AG10803 (cell line): ENCODE measurements around the gene PNMA5.

ENCODE experiments used
- DNase-seq: peaks from one replicate; pipeline ENCODE4 v3.0.0; 2010; ENCODE audit warnings: low read depth
- H3K4me3 ChIP-seq: 2 replicates; pipeline ENCODE4 v1.5.1; 2011; ENCODE audit warnings: mild to moderate bottlenecking, low read length, control low read depth
- CTCF ChIP-seq: conservative IDR thresholded peaks from 2 replicates; pipeline ENCODE4 v1.5.1; 2011; ENCODE audit warnings: mild to moderate bottlenecking, low read length, control low read depth, inconsistent platforms

Gene PNMA5

DNA sequence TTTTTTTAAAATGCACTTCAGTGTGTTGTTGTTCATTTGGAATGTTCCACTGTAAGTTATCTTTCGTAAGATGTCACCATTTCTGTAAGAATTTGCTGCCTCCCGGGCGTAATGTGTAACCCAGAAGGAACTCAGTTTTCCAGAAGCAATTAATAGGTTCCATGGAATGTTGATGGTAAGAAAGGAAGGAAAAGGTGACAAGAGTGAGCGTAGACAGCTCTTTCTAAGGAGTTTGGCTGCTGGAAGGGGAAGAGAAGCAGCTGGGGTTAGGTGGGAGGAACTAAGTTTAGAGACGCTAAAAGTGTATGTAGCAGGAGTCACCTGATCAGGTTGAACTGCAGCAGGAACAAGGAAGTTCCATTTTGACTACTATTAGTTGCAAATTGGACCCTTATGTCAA lies 35.9 kb downstream of the PNMA5 start:
- no peak for TF ChIP-seq CTCF
- peak; percentile 4 for DNase-seq
- no peak overlapping the region for H3K4me3 ChIP-seq

DNA sequence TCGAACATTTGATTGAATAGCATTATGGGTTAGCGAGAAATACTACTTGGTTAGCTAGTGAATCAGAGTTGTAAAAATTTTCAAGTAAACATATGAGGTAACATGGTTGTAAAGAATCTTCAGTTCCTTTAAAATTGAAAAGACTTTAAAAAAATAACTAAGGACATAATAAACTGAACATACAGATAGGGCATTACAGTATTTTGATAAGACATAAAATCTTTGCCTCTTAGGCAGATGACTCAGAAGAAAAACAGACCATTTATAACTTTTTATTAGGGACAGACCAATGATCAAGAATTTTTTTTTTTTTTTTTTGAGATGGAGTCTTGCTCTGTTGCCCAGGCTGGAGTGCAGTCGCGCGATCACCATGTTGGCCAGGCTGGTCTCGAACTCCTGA lies 43.1 kb downstream of the PNMA5 start:
- DNase-seq: no peak
- TF ChIP-seq CTCF: no peak

GRCh38 chrX:152949114-152949513 lies 44.8 kb downstream of the PNMA5 start:
- no peak for DNase-seq
- TF ChIP-seq CTCF: no peak
- H3K4me3 ChIP-seq: no peak overlapping the region

More for the DNA sequence above, 43.1 kb downstream of the PNMA5 start:
- H3K4me3 ChIP-seq: no peak overlapping the region

DNA sequence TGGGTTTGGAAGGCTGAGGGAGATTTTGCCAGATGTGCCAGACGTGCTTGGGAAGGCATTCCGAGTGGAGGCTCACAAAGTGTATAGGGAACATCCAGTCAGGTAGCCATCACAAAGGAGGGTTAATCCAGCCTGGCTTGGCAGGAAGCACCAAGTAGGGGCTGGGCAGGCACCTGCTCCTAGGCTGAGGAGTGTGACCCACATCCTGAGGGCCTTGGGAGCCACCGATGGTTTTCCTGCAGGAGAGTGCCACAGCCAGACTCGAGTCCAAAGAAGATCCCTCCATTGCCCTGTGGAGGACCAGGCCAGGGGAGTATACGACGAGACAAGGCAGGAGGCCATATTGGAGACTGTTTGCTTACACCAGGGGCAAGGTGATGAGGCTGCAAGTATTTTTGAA lies 47.2 kb downstream of the PNMA5 start:
- no peak for DNase-seq
- H3K4me3 ChIP-seq: no peak overlapping the region
- no peak for TF ChIP-seq CTCF

DNA sequence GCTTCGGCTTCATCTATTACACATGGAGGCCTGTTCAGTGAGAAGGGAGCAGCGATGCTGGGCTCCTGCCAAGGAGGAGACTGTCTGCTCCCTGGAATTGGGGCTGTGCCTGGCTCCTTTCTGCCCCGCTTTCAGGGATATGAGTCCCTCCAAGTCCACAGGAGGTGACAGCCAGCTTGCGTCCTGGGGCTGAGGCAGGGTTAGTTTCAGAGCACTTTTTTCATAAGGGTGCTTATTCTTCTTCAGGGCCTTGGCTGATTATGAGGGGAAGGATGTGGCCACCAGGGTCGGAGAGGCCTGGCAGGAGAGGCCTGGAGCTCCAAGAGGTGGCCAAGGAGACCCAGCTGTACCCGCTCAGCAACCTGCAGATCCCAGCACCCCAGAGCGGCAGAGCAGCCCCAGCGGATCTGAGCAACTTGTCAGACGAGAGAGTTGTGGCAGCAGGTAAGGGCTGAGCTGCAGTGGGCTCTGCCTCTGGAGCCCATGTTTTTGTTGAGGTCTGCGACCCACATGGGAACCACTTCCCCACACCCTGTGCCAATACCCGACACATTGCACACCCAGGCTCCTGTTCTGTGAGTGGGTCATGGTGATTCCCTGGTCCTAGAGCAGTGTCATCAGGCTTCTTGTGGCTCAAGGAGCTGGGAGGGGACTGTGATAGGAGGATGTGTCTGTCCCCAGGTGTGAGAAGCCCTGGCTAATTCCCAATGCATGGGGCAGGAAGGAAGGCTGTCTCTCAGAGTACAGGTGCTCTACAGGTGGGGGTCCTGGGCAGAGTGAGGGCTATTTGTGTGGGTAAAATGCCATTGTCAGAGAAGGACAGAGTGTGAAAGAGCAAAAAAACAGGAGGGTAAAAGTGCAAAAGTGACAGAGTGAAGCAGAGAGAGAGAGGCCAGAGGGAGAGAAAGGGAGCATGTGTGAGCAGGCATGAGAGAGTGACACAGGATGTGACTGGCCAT lies 48.6 kb downstream of the PNMA5 start:
- DNase-seq: no peak
- no peak for TF ChIP-seq CTCF
- H3K4me3 ChIP-seq: no peak overlapping the region

DNA sequence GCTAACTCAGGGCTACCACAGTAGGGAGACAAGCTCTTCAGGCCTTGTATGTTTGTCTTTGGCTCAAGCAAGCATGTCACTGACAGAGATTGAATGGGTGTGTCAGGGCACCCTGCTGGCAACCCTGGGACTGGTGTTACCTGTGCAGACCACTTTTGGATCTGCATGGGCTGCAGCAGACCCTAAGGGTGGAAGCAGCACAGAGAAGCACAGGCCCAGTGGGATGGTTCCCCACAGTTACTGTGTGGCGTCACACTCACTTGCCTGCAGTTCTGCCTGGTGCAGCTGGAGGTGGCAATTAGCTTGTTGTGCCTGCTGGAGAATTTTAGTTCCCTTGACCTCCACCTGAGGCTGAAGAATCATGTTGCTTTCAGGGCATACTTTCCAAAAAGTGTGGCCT lies 50.1 kb downstream of the PNMA5 start:
- DNase-seq: no peak
- no peak for TF ChIP-seq CTCF
- H3K4me3 ChIP-seq: no peak overlapping the region

DNA sequence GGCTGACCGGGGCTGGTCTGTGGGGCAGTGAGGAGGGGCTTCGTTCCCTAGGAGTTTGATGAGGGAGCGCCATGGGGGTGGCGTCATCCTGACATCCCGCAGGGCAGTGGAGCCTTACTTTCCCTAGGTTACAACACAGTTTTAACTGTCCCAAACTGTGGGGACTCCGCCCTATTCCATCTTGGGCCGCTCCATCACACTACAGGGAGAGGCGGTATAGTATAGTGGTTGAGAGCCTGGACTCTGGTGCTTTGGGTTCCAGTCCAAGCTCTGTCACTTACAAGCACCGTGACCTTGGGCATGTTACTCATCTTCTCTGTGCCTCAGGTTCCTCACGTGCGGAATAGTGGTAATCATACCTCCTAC lies 51.9 kb downstream of the PNMA5 start:
- peak overlapping the region; percentile 63 for H3K4me3 ChIP-seq
- no peak for TF ChIP-seq CTCF
- peak; percentile 4 for DNase-seq
